Measurements from ENCODE around the gene ARHGEF6.
A peak's percentile ranks its signal among the peaks of the same experiment; 100 is the strongest.

The ARHGEF6 gene

GRCh38 chrX:136656361-136656964 is 124.3 kb downstream of the ARHGEF6 start:
- H3K27me3 ChIP-seq (ENCODE audit: low read depth), result no peaks in the 10 kb centered on the region
- no peaks in the 10 kb centered on the region for H3K36me3 ChIP-seq (replicated peaks)
- peak in 1 of 2 experiments; percentile 30 for DNase-seq (ENCODE audit: low spot score in 2 of 2)
- H3K9me3 ChIP-seq, result no peaks in the 10 kb centered on the region
- in situ Hi-C loops (cut with MboI; ENCODE audit: low sequenced_read_pairs), result no loop called here
- H3K4me3 ChIP-seq, result no peak overlapping the region
- 0 out of 2 replicates have a peak, but pooled peaks cover 3% of the 10 kb centered on the region for H3K4me1 ChIP-seq

DNA sequence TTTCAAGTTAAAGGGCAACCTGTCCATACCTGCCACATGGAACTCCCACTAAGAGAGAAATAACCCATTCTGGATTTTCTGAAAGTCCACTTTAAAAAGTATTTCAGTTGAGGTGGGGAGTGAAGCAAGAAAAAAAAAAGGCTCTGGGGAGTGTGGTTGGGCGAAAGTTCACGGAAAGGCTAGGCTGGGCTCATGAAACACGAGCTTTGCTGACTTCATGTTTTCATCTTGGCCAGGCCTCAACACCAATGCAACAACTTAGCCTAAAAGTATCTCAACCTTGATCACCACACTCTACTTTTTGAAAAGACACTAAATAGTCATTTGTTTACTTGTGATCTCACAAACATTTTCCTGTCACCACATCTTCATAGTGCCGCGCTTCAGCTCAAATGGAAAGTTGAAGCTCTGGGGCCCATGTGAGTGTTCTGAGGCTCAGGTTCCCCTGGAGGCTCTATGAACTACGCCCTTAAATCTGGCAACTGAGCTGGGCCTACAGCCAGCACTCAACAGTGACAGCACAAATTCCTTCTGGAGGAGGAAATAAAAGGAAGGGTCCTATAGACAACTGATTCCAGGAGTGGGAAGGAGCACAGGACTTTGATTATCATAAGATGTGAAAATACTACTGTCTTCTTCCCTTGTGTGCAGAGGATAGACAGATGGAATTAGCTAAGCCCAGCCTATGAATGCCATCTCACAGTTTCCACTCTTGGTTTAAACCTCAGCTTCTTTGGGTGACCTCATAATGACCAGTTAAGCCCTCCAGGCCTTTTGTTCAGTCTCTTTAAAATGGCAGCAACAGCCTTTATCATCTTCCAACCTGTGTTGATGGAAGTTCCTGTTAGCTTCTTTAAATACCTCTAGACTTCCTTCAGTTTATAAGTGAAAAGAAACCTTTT is 127.7 kb downstream of the ARHGEF6 start:
- no peak for DNase-seq (ENCODE audit: low spot score in 2 of 2)
- Histone ChIP-seq H3K27me3 (ENCODE audit: low read depth) (no peaks in the 10 kb centered on the region), H3K9me3 (no peaks in the 10 kb centered on the region), H3K36me3 (replicated peaks) (no peaks in the 10 kb centered on the region), H3K4me3 (no peak overlapping the region), H3K4me1 (0 out of 2 replicates have a peak, but pooled peaks cover 3% of the 10 kb centered on the region)
- in situ Hi-C loops (cut with MboI; ENCODE audit: low sequenced_read_pairs), result no loop called here

- H3K9me3 ChIP-seq, result no peaks in the 10 kb centered on the region
- H3K4me1 ChIP-seq, result no peaks in the 10 kb centered on the region
- DNase-seq (ENCODE audit: low spot score in 2 of 2), result no peak
- in situ Hi-C loops (cut with MboI; ENCODE audit: low sequenced_read_pairs), result no loop called here
- H3K4me3 ChIP-seq, result no peak overlapping the region
- H3K27me3 ChIP-seq (ENCODE audit: low read depth), result no peaks in the 10 kb centered on the region
- H3K36me3 ChIP-seq (replicated peaks), result no peaks in the 10 kb centered on the region
Measured at GRCh38 chrX:136650811-136651210, 129.9 kb downstream of the ARHGEF6 start.

GRCh38 chrX:136647677-136648360 is 132.9 kb downstream of the ARHGEF6 start, which contains the start of gene CD40LG:
TSS of gene CD40LG (plus strand) at chrX:136648158. CDS start at chrX:136648249, 91 bp downstream.
- Histone ChIP-seq H3K36me3 (replicated peaks) (no peaks in the 10 kb centered on the region), H3K27me3 (ENCODE audit: low read depth) (no peaks in the 10 kb centered on the region; the same call in 1 of the 2 replicates), H3K4me3 (no peak within 1 kb of the TSS), H3K4me1 (no peaks in the 10 kb centered on the region), H3K9me3 (no peaks in the 10 kb centered on the region)
- DNase-seq (ENCODE audit: low spot score in 2 of 2), result no peak
- in situ Hi-C loops (cut with MboI; ENCODE audit: low sequenced_read_pairs), result no loop called here

DNA sequence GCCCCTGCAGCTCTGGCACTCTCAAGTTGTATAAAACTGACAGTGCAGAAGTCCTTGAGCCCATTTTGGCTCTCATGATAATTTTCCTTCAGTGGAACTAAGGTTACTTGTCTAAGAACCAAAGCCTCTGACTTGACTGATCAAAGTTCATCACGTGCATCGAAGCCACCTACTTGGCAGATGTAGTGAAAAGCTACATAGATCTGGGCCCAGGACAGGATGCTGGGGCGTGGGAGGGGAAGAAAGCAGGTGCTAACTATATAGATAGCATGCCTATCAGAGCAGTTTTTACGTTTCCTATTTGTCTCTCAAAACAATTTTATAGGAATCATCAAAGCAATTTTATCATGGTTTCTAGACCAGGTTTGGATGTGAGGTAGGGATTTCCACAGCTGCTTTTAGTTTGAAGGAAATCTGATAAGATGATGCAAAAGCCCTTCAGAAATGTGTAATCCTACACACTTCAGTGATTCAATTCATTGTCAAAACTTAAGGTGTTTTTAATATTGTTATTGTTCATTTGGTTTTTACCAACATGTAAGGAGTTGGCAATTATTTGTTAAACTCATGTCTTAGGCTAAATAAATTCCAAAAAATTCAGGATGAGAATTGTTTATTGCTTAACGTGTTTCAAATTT is 134.0 kb downstream of the ARHGEF6 start:
- no peak for DNase-seq (ENCODE audit: low spot score in 2 of 2)
- no peaks in the 10 kb centered on the region for H3K36me3 ChIP-seq (replicated peaks)
- in situ Hi-C loops (cut with MboI; ENCODE audit: low sequenced_read_pairs), result no loop called here
- H3K4me3 ChIP-seq, result no peak overlapping the region
- H3K9me3 ChIP-seq, result no peaks in the 10 kb centered on the region
- no peaks in the 10 kb centered on the region for H3K4me1 ChIP-seq
- H3K27me3 ChIP-seq (ENCODE audit: low read depth), result no peaks in the 10 kb centered on the region; the same call in 1 of the 2 replicates

DNA sequence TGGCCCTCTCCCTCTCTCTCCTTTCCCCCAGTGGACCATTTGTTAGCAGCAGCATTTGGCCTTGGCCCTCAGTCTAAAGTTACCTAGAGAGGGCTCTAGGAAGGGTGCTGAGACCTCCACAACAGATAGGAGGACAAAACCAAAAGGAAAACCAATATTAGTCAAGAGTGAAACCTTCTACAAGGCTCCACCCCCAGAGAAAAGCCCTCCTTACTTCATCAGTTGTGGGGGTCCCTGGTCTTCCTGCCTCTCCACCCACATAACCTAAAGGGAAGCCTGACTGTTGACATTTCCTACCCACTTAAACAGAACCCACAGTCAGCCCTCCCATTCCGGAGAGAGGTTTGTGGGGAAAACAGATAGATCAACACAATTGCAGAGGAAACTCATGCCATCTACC is 137.5 kb downstream of the ARHGEF6 start:
- Histone ChIP-seq H3K4me3 (no peak overlapping the region), H3K4me1 (no peaks in the 10 kb centered on the region), H3K27me3 (ENCODE audit: low read depth) (no peaks in the 10 kb centered on the region; the same call in 1 of the 2 replicates), H3K9me3 (no peaks in the 10 kb centered on the region), H3K36me3 (replicated peaks) (no peaks in the 10 kb centered on the region)
- in situ Hi-C loops (cut with MboI; ENCODE audit: low sequenced_read_pairs), result no loop called here
- DNase-seq (ENCODE audit: low spot score in 2 of 2), result no peak

DNA sequence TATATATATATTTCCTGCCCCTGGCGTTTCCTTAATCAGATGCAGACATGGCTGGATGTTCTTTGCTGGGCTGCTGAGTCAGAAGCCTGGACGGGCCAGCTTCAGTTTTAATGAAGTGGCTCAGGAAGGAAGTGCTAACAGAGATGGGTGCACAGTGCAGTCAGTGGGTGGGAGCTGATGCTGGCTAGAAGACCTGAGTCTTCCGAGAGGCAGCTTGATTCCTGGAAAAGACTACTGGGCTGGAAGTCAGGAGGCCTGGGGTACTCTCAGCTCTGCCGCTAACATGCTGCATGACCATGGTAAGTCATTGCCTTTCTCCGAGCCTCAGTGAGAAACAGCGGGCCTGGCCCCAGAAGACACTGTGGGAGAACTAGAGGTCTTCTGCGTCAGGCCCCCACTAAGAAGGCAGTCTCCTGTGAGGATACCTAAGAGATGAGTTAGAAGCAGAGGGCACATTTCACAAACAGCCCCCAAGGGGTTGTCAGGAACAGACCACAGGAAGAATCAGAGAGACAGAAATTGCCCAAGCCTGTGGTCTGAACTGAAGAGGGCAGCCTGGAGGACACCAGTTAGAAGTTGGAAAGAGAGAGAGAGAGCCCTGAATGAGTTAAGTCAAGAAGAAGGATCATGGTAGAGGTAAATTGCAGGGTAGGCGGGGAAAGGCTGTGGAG is 141.1 kb downstream of the ARHGEF6 start:
- H3K4me1 ChIP-seq, result no peaks in the 10 kb centered on the region; the same call in 1 of the 2 replicates
- no peaks in the 10 kb centered on the region for H3K36me3 ChIP-seq (replicated peaks)
- H3K27me3 ChIP-seq (ENCODE audit: low read depth), result no peaks in the 10 kb centered on the region; the same call in 1 of the 2 replicates
- DNase-seq (ENCODE audit: low spot score in 2 of 2), result no peak
- in situ Hi-C loops (cut with MboI; ENCODE audit: low sequenced_read_pairs), result no loop called here
- H3K9me3 ChIP-seq, result no peaks in the 10 kb centered on the region
- no peak overlapping the region for H3K4me3 ChIP-seq

GRCh38 chrX:136636121-136636520 is 144.6 kb downstream of the ARHGEF6 start:
- DNase-seq (ENCODE audit: low spot score in 2 of 2), result peak; percentile 26 to 67
- H3K4me3 ChIP-seq, result no peak overlapping the region
- H3K27me3 ChIP-seq (ENCODE audit: low read depth), result peaks cover 3% of the 10 kb centered on the region; the same call in 1 of the 2 replicates
- H3K36me3 ChIP-seq (replicated peaks), result no peaks in the 10 kb centered on the region
- in situ Hi-C loops (cut with MboI; ENCODE audit: low sequenced_read_pairs), result no loop called here
- H3K9me3 ChIP-seq, result no peaks in the 10 kb centered on the region
- no peaks in the 10 kb centered on the region; the same call in 1 of the 2 replicates for H3K4me1 ChIP-seq

GRCh38 chrX:136635235-136635634 is 145.5 kb downstream of the ARHGEF6 start:
- no peaks in the 10 kb centered on the region; the same call in 1 of the 2 replicates for H3K4me1 ChIP-seq
- no peak overlapping the region for H3K4me3 ChIP-seq
- H3K27me3 ChIP-seq (ENCODE audit: low read depth), result peaks cover 3% of the 10 kb centered on the region; the same call in 1 of the 2 replicates
- DNase-seq (ENCODE audit: low spot score in 2 of 2), result no peak
- H3K36me3 ChIP-seq (replicated peaks), result no peaks in the 10 kb centered on the region
- no peaks in the 10 kb centered on the region for H3K9me3 ChIP-seq
- in situ Hi-C loops (cut with MboI; ENCODE audit: low sequenced_read_pairs), result no loop called here

- peaks cover 7% of the 10 kb centered on the region; the same call in 1 of the 2 replicates for H3K27me3 ChIP-seq (ENCODE audit: low read depth)
- H3K36me3 ChIP-seq (replicated peaks), result no peaks in the 10 kb centered on the region
- H3K4me1 ChIP-seq, result no peaks in the 10 kb centered on the region; the same call in 1 of the 2 replicates
- H3K4me3 ChIP-seq, result no peak overlapping the region
- in situ Hi-C loops (cut with MboI; ENCODE audit: low sequenced_read_pairs), result no loop called here
- H3K9me3 ChIP-seq, result no peaks in the 10 kb centered on the region
- DNase-seq (ENCODE audit: low spot score in 2 of 2), result no peak
Measured at GRCh38 chrX:136630881-136631280, 149.9 kb downstream of the ARHGEF6 start.

- no peaks in the 10 kb centered on the region for H3K36me3 ChIP-seq (replicated peaks)
- in situ Hi-C loops (cut with MboI; ENCODE audit: low sequenced_read_pairs), result no loop called here
- H3K4me3 ChIP-seq, result no peak overlapping the region
- peaks cover 7% of the 10 kb centered on the region; the same call in 1 of the 2 replicates for H3K27me3 ChIP-seq (ENCODE audit: low read depth)
- H3K9me3 ChIP-seq, result no peaks in the 10 kb centered on the region
- no peaks in the 10 kb centered on the region for H3K4me1 ChIP-seq
- DNase-seq (ENCODE audit: low spot score in 2 of 2), result no peak
Measured at GRCh38 chrX:136629084-136629750, 151.5 kb downstream of the ARHGEF6 start.

DNA sequence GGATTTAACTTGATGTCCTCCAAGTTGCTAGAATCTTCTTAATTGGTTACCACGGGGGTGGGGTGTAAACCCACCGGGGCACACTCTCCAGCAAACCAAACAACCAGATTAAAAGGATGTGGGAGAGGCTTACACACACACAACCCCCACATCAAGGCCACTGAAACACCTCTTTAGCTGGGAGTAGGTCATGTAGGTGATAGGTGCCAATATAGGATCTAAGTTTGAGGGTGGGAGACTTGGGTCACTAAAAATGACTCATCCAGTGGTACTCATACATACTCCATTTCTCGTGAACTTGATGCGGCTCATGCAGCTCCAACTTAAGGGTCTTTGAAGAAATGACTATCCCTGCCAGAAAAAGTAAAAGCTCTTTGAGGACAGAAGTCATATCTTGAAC is 153.3 kb downstream of the ARHGEF6 start:
- Histone ChIP-seq H3K9me3 (no peaks in the 10 kb centered on the region), H3K4me1 (no peaks in the 10 kb centered on the region), H3K36me3 (replicated peaks) (no peaks in the 10 kb centered on the region), H3K4me3 (no peak overlapping the region), H3K27me3 (ENCODE audit: low read depth) (peaks cover 4% of the 10 kb centered on the region; the same call in 1 of the 2 replicates)
- DNase-seq (ENCODE audit: low spot score in 2 of 2), result no peak
- in situ Hi-C loops (cut with MboI; ENCODE audit: low sequenced_read_pairs), result no loop called here
